ENCODE data around the gene TSPAN9.

TSPAN9 gene, protein sequence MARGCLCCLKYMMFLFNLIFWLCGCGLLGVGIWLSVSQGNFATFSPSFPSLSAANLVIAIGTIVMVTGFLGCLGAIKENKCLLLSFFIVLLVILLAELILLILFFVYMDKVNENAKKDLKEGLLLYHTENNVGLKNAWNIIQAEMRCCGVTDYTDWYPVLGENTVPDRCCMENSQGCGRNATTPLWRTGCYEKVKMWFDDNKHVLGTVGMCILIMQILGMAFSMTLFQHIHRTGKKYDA

DNA sequence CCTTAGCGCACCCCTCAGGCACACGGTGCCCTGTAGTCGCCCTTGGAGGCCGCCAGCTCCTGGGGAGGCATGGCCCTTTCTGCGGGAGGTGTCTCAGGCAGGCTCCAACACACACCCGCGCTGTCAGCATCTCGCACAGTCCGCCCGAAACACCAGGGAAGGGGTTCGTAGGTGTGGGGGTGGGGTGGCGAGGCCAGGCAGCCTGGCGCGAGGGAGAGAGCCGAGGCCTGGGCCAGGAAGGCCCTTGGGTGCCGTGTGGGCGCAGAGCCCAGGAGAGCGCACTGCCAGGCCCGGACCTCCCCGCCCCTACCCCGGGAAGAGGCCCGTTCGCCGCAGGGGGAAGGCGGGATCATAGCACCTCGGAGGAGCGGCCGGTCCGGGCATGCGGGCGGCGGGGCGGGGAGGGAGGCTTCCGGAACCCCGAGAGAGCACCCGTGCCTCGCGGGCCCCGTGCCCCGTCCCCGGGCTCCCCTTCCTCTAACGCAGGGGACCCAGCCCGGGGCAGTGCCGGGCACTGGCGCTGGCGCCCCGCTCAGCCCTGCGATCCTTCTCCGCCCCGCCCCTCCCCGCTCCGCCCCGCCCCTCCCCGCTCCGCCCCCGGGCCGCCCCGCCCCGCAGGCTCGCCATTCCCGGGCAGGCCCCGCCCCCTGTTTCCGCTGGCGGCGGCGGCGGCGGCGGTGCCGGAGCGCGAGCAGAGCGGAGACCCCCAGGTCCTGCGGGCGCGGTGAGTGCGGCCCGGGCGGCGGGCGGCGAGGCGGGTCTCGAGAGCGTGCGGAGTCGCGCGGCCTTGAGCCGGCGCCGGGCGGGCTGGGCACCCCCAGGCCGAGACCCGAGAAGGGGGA lies at the start of gene TSPAN9:
TSPAN9 (plus strand) TSS at position 650 of the 842 bp plus-strand sequence. CDS start 123,815 bp downstream, outside the sequence.
- no peak for DNase-seq

DNA sequence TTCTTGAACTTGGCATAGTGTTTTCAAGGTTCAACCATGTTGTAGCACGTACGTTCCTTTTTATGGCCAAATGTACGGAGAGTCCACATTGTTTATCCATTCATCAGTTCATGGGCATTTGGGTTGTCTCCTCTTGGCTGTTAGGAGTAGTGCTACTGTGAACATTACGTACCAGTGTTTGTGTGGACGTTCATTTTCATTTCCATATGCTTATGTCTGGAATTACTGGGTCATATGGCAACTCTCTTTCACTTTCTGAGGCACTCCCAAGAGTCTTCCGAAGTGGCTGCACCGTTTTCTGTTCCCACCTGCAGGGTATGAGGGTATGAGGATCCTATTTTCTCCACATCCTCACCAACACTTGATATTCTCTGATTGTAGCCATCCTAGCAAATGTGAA lies 49.1 kb upstream of the TSPAN9 start:
- no peak for DNase-seq

DNA sequence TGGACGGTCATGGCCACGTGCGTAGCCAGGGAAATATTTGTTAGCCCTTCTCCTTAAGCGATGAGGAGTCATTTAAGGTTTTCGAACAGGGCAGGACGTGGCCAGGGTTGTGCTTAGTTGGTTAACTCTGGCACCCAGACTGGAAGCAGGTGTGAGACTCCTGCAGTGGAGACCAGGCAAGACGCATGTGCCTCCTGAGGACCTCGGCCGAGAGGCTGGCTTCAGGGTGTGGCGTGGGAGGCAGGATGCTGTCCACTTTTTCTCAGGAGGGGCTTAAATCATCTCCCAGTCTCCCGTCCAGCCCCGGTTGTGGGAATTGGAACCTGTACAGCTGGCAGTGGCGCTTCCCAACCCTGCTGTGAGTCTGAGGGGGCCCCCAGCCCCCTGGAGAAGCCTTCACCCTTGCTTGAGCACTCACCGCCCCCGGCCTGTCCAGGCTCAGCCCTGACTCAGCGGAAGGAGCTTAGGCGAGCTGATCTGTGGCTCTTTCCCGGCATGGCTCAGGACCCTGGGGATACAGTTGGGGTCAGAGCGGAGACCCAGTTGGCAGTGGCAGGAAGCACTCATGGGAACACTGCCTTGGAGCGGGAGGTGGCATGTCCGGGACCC lies 46.3 kb upstream of the TSPAN9 start:
- DNase-seq: no peak

DNA sequence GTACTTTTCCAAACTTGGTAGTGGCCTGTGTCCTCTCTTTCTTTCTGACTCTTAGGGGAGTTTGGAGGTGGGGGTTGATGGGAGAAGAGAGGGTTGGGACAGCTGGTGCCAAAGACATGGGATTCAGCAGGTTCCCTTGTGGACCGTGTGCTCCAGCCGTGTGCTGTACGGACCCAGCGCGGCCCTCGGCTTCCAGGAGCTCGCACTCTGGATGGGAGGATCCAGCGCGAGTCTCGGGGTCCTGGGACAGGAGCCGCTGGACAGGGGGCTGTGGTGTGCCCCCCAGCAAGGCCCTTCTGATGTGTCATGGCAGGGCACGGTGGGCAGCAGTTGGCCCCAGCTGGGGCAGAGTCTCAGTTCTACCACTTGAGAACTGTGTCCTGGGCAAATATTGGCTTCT lies 45.0 kb upstream of the TSPAN9 start:
- DNase-seq: no peak

DNA sequence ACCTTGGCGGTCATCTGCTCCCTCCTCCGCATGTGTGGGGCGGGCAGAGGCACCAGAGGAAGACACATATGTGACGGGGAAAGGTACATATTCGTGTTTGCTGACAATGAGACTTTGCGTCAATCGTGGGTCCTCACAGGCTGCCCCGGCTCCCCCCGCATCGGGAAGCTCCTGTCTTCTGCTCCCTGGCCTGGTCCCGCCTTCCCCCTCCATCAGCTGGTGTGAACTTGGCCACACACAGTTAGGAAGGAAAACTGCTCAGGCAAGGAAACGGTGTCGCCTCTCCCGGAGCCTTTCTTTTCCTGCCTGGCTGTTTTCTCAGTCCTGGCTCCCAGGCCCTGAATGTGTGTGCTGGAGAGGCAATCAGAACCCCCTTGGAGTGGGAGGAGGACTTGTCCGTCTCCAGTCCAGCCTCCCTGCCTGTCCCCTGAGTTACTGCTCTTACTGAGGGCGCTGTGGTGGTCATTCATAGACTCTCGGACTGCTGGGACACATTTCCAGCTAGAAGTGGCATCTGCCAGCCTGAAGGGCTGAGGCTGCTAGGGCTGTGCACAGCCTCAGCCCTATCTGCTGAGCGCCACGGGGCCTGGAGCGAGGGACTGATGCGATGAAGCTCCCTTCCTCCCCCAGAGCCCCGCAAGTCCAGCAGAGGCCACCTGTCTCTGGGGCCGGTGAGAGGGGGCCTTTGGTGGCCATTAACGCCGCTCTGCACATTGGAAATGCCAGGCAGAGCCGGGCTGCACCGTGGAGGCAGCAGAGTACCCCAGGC lies 44.2 kb upstream of the TSPAN9 start:
- DNase-seq: no peak

DNA sequence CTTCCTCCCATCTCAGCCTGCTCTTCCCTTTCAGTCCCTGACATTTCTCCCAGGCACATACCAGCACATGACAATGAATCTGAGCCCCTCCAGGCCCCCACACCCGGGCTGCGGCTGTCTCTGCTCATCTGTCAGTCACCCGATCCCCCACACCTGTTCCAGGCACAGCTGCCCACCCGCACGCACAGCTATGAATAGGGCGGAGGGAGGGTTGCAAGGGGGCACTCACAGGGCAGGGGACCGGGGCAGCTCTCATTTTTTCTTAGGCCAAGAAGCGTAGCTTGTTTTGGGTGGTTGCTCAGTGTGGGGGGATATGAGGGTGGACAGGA lies 43.7 kb upstream of the TSPAN9 start:
- DNase-seq: no peak

DNA sequence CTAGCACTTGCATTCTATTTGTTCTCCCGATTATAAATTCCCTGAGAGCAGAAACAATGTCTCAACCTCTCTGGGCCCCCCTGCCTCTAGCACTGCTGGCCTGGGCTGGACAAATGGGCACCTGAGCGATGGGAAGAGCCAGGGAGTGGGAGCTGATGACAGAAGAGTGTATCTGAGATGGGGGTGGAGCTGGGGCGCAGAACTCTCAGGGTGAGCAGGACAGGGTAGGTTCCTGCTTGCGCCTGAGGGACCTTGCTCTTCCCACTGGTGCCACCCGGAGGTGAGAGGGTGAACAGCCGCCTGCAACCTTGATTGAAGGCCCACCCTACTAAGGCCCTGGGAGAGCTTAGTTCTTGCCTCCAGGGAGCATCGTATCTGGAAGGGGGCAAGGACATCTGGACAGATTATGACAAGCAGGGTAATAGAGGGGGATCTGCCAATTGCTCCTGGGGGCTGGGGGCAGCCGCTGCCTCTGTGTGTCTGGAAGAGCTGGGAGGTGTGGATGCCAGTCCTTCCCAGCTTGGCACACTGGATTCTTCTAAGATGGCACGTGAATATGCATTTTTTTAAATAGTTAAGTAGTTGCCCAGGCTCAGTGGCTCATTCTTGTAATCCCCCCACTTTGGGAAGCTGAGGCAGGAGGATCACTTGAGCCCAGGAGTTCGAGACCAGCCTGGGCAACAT lies 43.0 kb upstream of the TSPAN9 start:
- DNase-seq: peak; percentile 12

DNA sequence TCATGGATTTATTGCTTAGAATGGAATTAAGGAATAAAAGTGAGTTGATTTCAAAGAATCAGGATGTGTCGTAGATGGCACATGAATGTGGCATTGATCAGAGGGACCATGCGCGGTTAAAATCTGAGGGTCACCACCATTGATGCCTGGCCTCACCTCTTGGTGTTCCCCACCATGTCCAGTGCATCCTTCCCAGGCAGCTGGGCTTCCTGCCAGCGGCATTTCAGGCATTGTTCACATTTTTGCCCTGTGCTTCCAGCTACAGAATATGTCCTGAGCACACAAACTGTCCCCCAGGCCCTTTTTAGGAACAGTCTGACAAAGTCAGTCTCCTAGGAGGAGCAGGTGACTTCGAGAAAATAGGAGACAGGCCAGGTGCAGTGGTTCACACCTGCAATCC lies 42.0 kb upstream of the TSPAN9 start:
- DNase-seq: no peak

DNA sequence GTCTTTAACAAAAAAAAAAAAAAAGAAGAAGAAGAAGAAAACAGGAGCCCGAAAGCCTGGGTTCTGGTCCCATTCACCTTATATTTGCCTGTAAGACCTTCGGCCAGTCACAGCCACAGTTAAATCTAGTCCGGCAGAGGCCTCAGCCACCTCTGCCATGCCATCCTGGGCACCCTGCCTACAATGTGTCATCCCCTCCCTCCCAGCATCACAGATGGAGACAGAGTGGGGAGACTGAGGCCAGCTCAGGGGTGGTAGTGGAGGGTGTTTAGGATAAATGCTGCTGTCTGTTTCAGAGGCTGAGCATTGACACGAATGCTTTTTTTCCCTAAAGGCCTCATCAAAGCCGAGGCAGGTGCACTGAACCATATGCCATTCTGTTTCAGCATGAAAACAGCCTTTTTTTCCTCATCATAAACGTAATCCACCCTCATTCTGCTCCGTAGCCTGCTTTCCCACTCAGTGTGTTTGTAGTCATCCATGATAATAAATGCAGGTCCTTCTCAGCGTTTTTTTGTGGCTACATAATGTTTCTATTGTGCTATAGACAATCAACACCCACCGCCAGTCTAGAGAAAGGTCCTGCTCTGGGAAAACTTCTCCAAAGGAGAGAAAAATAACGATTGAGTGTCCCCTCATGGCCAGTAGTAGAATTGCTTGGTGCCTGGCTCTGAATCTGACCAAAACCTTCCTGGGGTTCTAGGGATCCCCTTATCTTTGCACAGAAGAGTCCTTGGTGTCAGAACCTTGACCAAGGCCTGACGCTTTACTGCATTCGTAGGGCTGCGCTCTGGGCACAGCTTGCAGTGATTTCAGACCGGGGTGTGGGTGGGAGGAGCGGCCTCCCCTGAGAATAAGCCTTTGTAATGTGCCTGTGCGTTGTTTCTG lies 41.1 kb upstream of the TSPAN9 start:
- no peak for DNase-seq

DNA sequence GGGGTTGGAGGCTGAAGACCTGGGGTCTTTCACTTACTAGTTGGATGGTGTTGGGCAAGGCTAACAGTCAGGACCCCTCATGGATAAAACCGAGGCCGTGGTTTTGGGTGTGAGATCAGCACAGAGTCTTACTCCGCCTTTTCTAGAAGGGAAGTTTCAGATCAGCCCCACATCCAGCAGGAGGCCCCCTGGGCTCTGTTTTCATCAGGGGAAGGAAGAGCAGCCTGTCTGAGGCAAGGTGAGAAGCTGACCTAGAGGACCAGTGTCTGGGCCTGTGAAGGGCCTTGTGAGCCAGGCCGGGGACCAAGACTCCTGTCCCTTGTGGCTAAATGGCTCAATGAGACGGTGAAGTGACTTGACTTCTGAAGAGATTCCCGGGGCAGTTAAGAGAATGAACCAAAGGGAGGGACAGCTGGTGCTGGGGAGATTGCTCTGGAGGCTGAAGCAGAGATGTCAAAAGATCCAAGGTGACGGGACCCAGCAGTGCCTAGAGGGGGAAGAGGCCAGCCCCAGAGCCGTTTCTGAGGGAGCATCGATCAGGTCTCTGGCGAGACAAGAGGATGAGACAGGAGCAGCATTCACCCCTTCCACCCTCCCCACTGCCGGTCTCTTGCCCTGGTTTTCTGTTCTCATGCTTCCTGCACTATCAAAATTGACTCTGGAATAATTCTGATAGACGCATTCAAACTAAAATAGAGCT lies 40.1 kb upstream of the TSPAN9 start:
- DNase-seq: no peak

DNA sequence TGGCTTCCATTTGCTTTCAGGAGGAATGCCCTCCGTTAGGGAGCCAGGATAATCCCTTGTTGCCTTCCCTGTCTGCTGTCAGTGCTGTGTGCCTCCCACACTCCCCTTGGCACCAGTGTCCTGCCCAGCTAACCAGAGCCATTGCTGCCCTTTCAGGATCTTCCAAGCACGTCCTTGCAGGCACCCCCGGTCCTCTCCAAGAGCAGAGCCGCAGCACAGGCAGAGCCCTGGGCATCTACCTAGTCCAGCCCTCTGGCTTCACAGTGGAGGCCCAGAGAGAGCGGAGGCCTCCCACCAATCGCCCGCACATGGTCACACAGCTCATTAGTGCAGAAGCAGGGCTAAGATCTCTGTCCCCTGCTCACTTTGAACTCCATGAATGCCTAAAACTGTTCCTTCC lies 39.0 kb upstream of the TSPAN9 start:
- DNase-seq: no peak

DNA sequence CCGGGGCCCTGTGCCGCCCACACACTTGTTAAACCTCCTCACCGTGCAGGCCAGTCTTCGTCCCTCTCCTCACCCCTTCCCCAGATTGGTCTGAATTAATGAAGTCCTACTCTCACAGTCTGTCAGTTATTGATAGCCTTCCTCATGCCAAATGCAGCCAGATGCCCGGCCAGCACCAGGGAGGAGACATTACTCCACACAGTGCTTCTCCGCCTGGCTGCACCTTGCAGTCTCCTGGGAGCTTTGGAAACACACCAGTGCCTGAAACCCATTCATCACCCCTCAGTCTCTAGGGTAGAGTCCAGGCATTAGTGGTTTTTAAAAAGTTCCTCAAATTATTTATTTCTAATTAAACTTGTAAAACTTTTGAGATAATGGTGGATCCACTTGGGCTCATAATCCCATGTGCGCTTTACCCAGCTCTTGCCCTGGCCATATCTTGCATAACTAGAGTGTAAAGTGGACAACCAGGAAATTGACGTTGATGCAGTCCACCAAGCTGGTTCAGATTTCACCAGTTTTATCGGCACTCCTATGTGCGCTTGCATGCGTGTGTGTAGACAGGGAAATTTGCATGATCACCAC lies 38.2 kb upstream of the TSPAN9 start:
- DNase-seq: no peak

DNA sequence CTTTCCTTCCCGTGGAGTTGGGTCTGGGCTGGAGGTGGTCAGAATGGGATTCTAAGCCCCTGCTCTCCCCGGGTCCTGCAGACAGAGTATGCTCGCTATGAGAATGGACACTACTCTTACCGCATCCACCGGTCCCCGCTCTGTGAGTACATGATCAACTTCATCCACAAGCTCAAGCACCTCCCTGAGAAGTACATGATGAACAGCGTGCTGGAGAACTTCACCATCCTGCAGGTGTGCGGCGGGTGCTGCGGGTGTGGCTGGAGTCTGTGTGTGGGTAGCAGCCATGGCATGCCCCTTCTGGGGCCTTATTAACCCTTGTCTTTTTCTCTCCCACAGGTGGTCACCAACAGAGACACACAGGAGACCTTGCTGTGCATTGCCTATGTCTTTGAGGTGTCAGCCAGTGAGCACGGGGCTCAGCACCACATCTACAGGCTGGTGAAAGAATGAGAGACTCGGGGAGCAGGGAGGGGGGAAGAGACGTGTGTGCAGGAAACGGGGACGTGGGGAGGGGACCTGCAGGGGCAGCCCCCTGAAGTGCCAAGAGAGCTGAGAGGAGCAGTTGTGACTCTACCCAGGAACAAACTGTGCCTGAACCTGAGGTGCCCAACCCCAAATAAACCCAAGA lies 37.0 kb upstream of the TSPAN9 start:
- DNase-seq: no peak

DNA sequence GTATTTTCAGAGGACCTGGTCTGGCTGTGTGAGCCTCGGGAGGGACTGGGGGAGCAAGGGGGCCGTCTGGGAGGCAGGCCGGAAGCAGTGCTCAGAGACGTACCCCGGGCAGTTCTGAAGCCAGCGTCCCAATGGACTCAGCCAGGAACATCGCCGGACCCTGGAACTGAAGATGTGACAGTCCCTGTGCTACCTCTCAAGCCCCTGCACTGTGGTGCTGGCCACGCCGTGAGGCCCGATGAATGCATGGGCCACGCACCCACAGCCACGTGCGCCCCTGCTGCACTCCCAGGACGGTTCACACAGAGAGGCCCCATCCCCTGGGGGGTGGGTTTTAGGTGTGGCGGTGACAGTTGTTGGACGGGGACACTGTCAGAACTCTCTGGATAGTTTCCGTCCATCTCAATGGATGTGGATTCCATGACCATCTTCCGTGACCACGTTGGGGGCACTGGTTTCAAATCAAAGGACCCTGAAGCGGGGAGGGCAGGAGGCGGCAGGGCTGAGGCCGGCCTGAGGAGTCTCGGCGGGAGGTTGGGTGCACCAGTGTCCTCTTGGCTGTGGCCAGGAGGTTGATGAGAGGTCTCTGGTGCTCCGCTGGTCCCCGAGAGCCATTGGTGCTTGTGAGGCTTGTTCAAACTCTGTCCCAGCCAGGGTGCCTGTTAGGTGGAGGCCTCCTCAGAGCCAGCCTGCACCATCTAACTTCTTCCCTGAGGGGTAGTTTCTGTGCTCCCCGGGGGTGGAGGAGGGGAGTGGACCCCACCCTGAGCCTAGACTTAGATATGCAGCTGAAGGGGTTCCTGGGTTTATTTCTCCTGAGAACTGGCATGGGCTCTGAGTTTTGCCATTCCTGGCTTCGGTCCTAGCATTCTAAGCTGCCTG lies 36.3 kb upstream of the TSPAN9 start:
- DNase-seq: no peak

DNA sequence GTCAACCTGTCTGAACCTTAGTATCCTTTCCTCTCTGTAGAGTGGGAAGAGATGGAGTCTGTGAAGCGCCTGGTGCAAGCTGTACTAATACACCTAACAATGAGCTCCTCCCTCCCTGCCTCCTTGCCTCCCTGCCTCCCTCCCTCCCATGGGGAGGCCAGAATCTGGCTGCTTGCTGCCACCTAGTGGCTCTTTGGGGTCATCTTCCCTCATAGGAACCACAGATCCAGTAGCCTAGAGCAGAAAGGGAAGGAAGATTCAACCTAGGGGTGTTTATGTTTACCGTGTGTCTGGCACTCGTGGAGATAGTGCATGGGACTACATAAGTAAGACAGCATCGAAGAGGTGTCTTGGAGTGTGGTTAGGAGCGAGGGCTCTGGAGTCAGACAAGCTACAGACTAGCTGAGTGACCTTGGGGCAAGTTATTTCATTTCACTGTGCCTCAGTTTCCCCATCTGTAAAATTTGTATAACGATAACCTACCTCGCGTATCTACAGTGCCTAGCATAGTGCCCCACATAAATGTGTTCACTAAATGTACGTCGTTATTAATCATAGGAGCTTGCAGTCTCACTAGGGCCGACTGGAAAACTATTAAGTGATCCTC lies 35.5 kb upstream of the TSPAN9 start:
- DNase-seq: peak; percentile 0

DNA sequence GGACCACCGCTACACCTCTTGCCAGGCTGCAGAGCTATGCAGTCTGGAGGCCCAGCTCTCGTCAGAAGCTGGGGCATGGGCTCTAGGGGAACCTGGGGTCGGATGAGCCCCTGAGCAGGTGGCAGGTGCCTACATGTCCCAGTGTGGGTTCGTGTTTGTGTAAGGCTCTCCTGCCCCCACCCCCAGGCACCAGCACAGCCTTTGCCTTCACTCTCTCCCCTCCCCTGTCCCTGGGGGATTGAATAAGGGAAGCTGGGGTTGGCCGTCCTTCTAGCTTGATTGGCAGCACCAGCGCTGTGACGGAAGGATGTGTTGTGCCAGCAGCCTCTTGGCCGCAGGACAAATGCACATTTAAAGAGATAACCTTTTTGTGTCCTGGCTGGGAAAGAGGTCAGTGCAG lies 34.8 kb upstream of the TSPAN9 start:
- DNase-seq: no peak

DNA sequence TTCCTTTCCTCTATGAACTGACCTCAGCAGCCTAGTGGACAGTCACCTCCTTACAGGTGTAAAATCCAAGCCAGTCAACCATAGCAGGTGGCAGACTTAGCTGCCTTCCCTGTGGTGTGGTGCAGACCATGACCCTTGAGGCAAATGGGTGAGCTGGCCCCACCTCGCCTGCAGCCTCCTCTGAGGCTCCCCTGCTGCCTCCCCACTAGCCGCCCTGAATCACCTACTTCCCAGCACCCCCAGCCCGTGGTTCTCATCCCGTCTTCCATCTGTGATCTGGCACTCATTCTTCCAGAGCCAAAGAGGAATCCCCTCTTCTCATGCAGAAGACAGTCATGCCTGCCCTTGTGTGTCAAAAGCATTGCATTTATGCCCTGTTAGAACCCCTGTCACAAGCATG lies 34.4 kb upstream of the TSPAN9 start:
- DNase-seq: no peak

DNA sequence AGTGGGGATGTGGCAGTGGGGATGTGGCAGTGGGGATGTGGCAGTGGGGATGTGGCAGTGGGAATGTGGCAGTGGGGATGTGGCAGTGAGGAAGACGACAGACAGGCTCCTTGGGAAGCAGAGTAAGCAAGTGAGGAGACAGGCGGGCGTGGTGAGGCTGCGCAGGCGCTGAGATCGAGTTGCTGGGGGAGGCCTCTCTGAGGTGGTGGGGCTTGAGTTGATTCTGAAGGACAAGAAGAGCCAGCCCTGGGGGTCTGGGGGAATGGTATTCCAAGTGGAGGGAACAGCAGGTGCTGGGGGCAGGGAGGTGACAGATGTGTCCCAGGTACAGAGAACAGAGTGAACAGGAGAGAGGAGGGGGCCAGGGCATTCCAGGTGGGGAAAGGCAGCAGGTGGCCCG lies 33.8 kb upstream of the TSPAN9 start:
- DNase-seq: no peak

DNA sequence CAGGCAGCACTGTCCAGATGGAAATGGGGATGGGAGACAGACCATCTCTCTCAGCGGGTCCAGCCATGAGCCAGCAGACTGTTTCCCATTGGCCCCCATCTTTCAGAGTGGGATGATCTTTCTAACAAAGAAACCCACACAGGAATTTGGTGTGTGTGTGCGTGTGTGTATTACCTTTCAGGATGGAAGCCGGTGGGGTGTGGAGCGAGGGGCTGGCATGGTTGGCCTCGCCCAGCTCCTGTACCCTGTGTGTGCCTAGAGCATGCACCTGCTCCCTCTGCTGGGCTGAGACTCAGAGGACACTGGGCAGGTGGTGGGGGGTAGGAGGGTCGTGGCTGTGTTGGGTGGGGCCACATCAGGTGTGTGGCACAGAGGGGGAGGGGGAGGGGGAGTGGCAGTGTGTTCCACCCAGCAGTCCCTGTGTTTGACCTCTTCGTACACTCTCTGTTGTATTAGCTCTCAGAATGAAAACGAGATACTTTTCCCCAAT lies 33.0 kb upstream of the TSPAN9 start:
- DNase-seq: no peak

All from amniotic stem cell (primary cell).